ENCODE results near the gene EEF1AKMT1. TPM values are rescaled to one million over a fixed set of nuclear protein-coding genes. Genes with fewer than 3 reads are reported as not detected.

EEF1AKMT1 gene
- total RNA-seq, 1 experiment from 2014 or later: 6.1 TPM

GRCh38 chr13:20769834-20770233, 3.9 kb downstream of the EEF1AKMT1 start:
- Histone ChIP-seq H4K20me1 (ENCODE audit: control insufficient read depth, insufficient read depth, insufficient read length) (no peaks in the 10 kb centered on the region), H3K9me3 (ENCODE audit: control insufficient read depth, low read depth, low read length) (no peaks in the 10 kb centered on the region), H2BK5ac (ENCODE audit: insufficient read length, low read length) (no peak overlapping the region), H3K23ac (ENCODE audit: insufficient read length, low read depth, low read length) (no peak overlapping the region), H3K27ac (ENCODE audit: insufficient read length, low read depth, low read length) (no peak overlapping the region), H2AFZ (ENCODE audit: low read length) (no peak overlapping the region), H2BK120ac (ENCODE audit: low read depth, low read length, poor library complexity, severe bottlenecking) (no peak overlapping the region), H3K27me3 (ENCODE audit: insufficient read depth, low read length) (no peaks in the 10 kb centered on the region), H2AK5ac (ENCODE audit: insufficient read length, low read length) (no peak overlapping the region), H2BK12ac (ENCODE audit: insufficient read length, low read depth, low read length) (no peak overlapping the region), H3K4me1 (ENCODE audit: insufficient read depth, low read length) (no peaks in the 10 kb centered on the region), H3K79me2 (ENCODE audit: insufficient read depth, low read length) (no peaks in the 10 kb centered on the region), H3K14ac (ENCODE audit: insufficient read depth, low read length) (no peak overlapping the region), H4K8ac (replicated peaks; ENCODE audit: insufficient read length, low read depth, low read length) (no peak overlapping the region), H3K79me1 (ENCODE audit: insufficient read depth, low read depth, low read length, poor library complexity, severe bottlenecking) (no peaks in the 10 kb centered on the region), H3K23me2 (ENCODE audit: insufficient read length, low read depth, low read length, poor library complexity, severe bottlenecking) (peaks cover 6% of the 10 kb centered on the region), H3K9ac (ENCODE audit: extremely low read depth, insufficient read length, low read length) (no peak overlapping the region), H3K56ac (ENCODE audit: insufficient read length, low read depth, low read length) (no peak overlapping the region), H3T11ph (ENCODE audit: low read length) (no peak overlapping the region), H4K91ac (ENCODE audit: insufficient read length, low read depth, low read length) (no peak overlapping the region), H3K4me2 (ENCODE audit: insufficient read depth, insufficient read length, low read length) (no peak overlapping the region), H3K18ac (ENCODE audit: insufficient read length, low read depth, low read length) (no peak overlapping the region), H2BK20ac (ENCODE audit: low read depth, low read length, poor library complexity, severe bottlenecking) (no peak overlapping the region), H4K5ac (ENCODE audit: insufficient read length, low read depth, low read length) (no peak overlapping the region), H3K4ac (ENCODE audit: low read depth, low read length) (no peak overlapping the region), H2BK15ac (ENCODE audit: low read depth, low read length) (no peak overlapping the region)
- Mint-ChIP-seq H3K4me3 (no peak overlapping the region), H3K9me3 (peaks cover 19 to 28% of the 10 kb centered on the region in 2 experiments), H3K4me1 (peaks cover 15 to 19% of the 10 kb centered on the region in 2 experiments), H3K27ac (no peak overlapping the region), H3K27me3 (ENCODE audit: low read depth) (peaks cover 3% of the 10 kb centered on the region; the same call in 1 of the 2 replicates), H3K36me3 (ENCODE audit: insufficient read depth in 1 of 3, low read depth in 3 of 3) (peaks cover 23 to 40% (median 24%) of the 10 kb centered on the region in 3 experiments)
- no CpG with 5 or more reads among the region's 1 CpG for WGBS (ENCODE audit: extremely low coverage, insufficient read length, low lambda C conversion rate)
- no peak for DNase-seq
- no peak for TF ChIP-seq CTCF (conservative IDR thresholded peaks at IDR 0.05)

Measured in H9 (cell line).